Panc1 (cell line): Measurements from ENCODE around the gene OR2L2. TPM values are rescaled to one million over a fixed set of nuclear protein-coding genes. Genes with fewer than 3 reads are reported as not detected.

ENCODE experiments used
- ATAC-seq: fragments of 200-7000 bp; cut with Tn5 transposase; 2 replicates; pipeline ENCODE4 v1.9.1; 2020; ENCODE audit warnings: mild to moderate bottlenecking, moderate library complexity
- BruUV-seq: library from RNA; stranded (reverse); fragments of 400-500 nt; replicated peaks from 2 replicates; lab custom pipeline; 2021; lab: Mats Ljungman, UMichigan
- CTCF ChIA-PET: fragments of 300-600 bp; sonication (Branson Sonifier 250); formaldehyde crosslinking; loops from one replicate; lab custom pipeline; 2022; ENCODE audit warnings: antibody characterized with exemption; lab: Charles Lee
- POLR2A ChIA-PET: fragments of 300-600 bp; sonication (Branson Sonifier 250); formaldehyde crosslinking; loops from one replicate; lab custom pipeline; 2022; ENCODE audit warnings: antibody characterized with exemption; lab: Charles Lee
- DNase-seq: peaks from one replicate; pipeline ENCODE4 v3.0.0-alpha.2; 2010; ENCODE audit warnings: low read depth, low spot score
- H3K27ac ChIP-seq: 2 replicates; pipeline ENCODE4 v1.5.1; 2011; ENCODE audit warnings: mild to moderate bottlenecking, low read length, inconsistent platforms
- H3K27me3 ChIP-seq: fragments of 200-500 bp; sonication (Bioruptor generic); 2 replicates; pipeline ENCODE4 v1.6.0; 2014; ENCODE audit warnings: low read length, inconsistent platforms; ENCODE audit not compliant: control insufficient read depth, insufficient read depth
- H3K36me3 ChIP-seq: fragments of 200-500 bp; sonication (Bioruptor generic); 2 replicates; pipeline ENCODE4 v1.5.1; 2014; ENCODE audit warnings: inconsistent platforms, mild to moderate bottlenecking, low read length, moderate library complexity; ENCODE audit not compliant: control insufficient read depth, insufficient read depth
- H3K4me1 ChIP-seq: 2 replicates; pipeline ENCODE4 v1.5.1; 2011; ENCODE audit warnings: inconsistent platforms, mild to moderate bottlenecking, low read length, moderate library complexity; ENCODE audit not compliant: control insufficient read depth, insufficient read depth
- H3K4me3 ChIP-seq, 2 experiments: 2 replicates each; pipeline ENCODE4 v1.5.1; 2011 to 2012; ENCODE audit warnings: low read depth in 2 of 2, low read length in 2 of 2, mild to moderate bottlenecking in 2 of 2, inconsistent platforms in 1 of 2, moderate library complexity in 1 of 2
- H3K9me3 ChIP-seq: fragments of 200-500 bp; sonication (Bioruptor generic); 2 replicates; pipeline ENCODE4 v1.5.1; 2014; ENCODE audit warnings: low read depth, mild to moderate bottlenecking, inconsistent platforms, low read length, moderate library complexity; ENCODE audit not compliant: control insufficient read depth, insufficient read depth
- CTCF ChIP-seq: fragments of 450-650 bp; IDR thresholded peaks from 2 replicates; pipeline ENCODE4 v1.5.1; 2017; ENCODE audit warnings: mild to moderate bottlenecking
- POLR2AphosphoS5 ChIP-seq: IDR thresholded peaks from 2 replicates; pipeline ENCODE4 v1.6.1; 2012; ENCODE audit warnings: mild to moderate bottlenecking, low read depth, low read length, moderate library complexity
- SIN3A ChIP-seq: IDR thresholded peaks from 2 replicates; pipeline ENCODE4 v1.6.1; 2012; ENCODE audit warnings: low read depth, mild to moderate bottlenecking, low read length, moderate library complexity, borderline replicate concordance; ENCODE audit not compliant: insufficient read depth
- TCF7L2 ChIP-seq: IDR thresholded peaks from 2 replicates; pipeline ENCODE4 v1.6.1; 2011; ENCODE audit warnings: mild to moderate bottlenecking, low read depth, low read length, inconsistent platforms
- in situ Hi-C: cut with HindIII; loops from 2 replicates; pipeline ENCODE4 v1.10.0; 2016; ENCODE audit warnings: low sequenced_read_pairs, low pct_unique_long_range_greater_than_20kb
- intact Hi-C: fragments of 100-400 bp; cut with micrococcal nuclease; formaldehyde crosslinking; loops from one replicate; pipeline ENCODE4 v1.10.0; 2022; ENCODE audit not compliant: unreplicated experiment
- total RNA-seq: library from RNA; stranded (reverse); gene quantifications from one replicate; pipeline ENCODE4 v1.2.1, GENCODE V29; 2021; ENCODE audit not compliant: unreplicated experiment
- TF ChIP-seq, protein P1 (sequence below), 2 experiments: IDR thresholded peaks; 2 replicates each; pipeline ENCODE4 v1.6.1; 2011 to 2012; ENCODE audit warnings: low read depth in 2 of 2, control low read depth in 1 of 2, low read length in 1 of 2, mild to moderate bottlenecking in 1 of 2, moderate library complexity in 1 of 2; ENCODE audit not compliant: insufficient read depth in 1 of 2

Gene OR2L2
- total RNA-seq, 1 experiment from 2014 or later: not detected

DNA sequence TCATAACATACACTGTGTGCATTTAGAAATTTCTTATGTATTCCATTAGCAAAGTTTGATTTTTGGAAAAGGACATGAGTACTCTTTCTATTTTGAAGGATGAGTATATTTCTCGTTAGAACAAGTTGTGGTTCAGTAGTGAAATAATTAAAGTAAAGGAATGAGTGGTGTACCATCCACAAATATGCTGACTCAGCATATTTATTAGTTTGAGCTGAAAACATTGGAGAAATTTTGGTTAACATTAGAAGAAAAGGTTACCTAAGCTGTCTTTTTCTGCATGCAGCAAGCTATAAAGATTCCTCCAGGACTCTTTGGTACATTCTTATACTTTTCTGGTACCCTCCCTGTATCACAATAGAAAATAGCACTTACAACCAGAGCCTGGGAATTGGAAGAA, 22.1 kb upstream of the OR2L2 start:
- no TSS peak for BruUV-seq
- Histone ChIP-seq H3K27me3 (no peaks in the 10 kb centered on the region), H3K4me1 (no peaks in the 10 kb centered on the region), H3K27ac (no peak overlapping the region), H3K4me3 (no peak overlapping the region), H3K9me3 (no peaks in the 10 kb centered on the region), H3K36me3 (no peaks in the 10 kb centered on the region)
- ChIA-PET CTCF (no interaction called here), POLR2A (no interaction called here)
- in situ Hi-C loops: no loop called here
- TF ChIP-seq SIN3A: no peak
- no peak for TF ChIP-seq POLR2AphosphoS5
- TF ChIP-seq, protein P1, sequence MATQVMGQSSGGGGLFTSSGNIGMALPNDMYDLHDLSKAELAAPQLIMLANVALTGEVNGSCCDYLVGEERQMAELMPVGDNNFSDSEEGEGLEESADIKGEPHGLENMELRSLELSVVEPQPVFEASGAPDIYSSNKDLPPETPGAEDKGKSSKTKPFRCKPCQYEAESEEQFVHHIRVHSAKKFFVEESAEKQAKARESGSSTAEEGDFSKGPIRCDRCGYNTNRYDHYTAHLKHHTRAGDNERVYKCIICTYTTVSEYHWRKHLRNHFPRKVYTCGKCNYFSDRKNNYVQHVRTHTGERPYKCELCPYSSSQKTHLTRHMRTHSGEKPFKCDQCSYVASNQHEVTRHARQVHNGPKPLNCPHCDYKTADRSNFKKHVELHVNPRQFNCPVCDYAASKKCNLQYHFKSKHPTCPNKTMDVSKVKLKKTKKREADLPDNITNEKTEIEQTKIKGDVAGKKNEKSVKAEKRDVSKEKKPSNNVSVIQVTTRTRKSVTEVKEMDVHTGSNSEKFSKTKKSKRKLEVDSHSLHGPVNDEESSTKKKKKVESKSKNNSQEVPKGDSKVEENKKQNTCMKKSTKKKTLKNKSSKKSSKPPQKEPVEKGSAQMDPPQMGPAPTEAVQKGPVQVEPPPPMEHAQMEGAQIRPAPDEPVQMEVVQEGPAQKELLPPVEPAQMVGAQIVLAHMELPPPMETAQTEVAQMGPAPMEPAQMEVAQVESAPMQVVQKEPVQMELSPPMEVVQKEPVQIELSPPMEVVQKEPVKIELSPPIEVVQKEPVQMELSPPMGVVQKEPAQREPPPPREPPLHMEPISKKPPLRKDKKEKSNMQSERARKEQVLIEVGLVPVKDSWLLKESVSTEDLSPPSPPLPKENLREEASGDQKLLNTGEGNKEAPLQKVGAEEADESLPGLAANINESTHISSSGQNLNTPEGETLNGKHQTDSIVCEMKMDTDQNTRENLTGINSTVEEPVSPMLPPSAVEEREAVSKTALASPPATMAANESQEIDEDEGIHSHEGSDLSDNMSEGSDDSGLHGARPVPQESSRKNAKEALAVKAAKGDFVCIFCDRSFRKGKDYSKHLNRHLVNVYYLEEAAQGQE (IDR thresholded peaks at IDR 0.05; ENCODE audit: insufficient read depth in 1 of 2, low read depth in 2 of 2, low read length in 1 of 2): no peak
- no peak for TF ChIP-seq CTCF
- TF ChIP-seq TCF7L2: no peak
- intact Hi-C loops: no loop called here
- no peak for ATAC-seq
- DNase-seq: no peak

DNA sequence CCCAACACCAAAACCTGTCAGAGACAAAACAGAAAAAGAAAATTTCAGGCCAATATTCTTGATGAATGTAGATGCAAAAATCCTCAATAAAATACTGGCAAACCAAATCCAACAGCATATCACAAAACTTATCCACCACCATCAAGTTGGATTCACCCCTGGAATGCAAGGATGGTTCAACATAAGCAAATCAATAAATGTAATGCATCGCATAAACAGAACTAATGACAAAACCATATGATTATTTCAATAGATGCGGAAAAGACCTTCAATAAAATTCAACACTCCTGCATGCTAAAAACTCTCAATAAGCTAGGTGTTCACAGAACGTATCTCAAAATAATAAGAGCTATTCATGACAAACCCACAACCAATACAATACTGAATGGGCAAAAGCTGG, 20.2 kb upstream of the OR2L2 start:
- no peaks in the 10 kb centered on the region for H3K27me3 ChIP-seq
- no TSS peak for BruUV-seq
- ChIA-PET CTCF (no interaction called here), POLR2A (no interaction called here)
- no peaks in the 10 kb centered on the region for H3K36me3 ChIP-seq
- TF ChIP-seq POLR2AphosphoS5 (no peak), CTCF (no peak), TCF7L2 (no peak), SIN3A (no peak)
- TF ChIP-seq, protein P1 (IDR thresholded peaks at IDR 0.05; ENCODE audit: insufficient read depth in 1 of 2, low read depth in 2 of 2, low read length in 1 of 2): no peak
- no peak for ATAC-seq
- intact Hi-C loops: no loop called here
- peaks cover 4% of the 10 kb centered on the region; the same call in 1 of the 2 replicates for H3K9me3 ChIP-seq
- no peak overlapping the region for H3K4me3 ChIP-seq
- in situ Hi-C loops: no loop called here
- H3K27ac ChIP-seq: no peak overlapping the region
- no peaks in the 10 kb centered on the region for H3K4me1 ChIP-seq
- DNase-seq: no peak
